Breast epithelium (tissue), 3 donors: ENCODE results near the gene CLN6.

Source experiments
- CTCF ChIP-seq, 3 donors: fragments of 450-650 bp; IDR thresholded peaks; one replicate each; pipeline ENCODE4 v1.5.1; 2016 to 2017; ENCODE audit warnings: antibody characterized with exemption in 3 of 3, mild to moderate bottlenecking in 3 of 3, moderate library complexity in 3 of 3
- POLR2AphosphoS5 ChIP-seq, 3 donors: sonication (generic); formaldehyde crosslinking; IDR thresholded peaks; one replicate each; pipeline ENCODE4 v1.6.1; 2017; ENCODE audit warnings: antibody characterized with exemption in 3 of 3

GRCh38 chr15:68249058-68249713 is 19.7 kb upstream of the CLN6 start:
- TF ChIP-seq CTCF (IDR thresholded peaks at IDR 0.05) (no peak), POLR2AphosphoS5 (IDR thresholded peaks at IDR 0.05) (no peak)
